PC-9 (cell line): Measurements from ENCODE around the gene MRPS27. TPM values are rescaled to one million over a fixed set of nuclear protein-coding genes. Genes with fewer than 3 reads are reported as not detected.

Source experiments
- BruUV-seq: library from RNA; stranded (reverse); fragments of 400-500 nt; replicated peaks from 2 replicates; lab custom pipeline; 2021; lab: Mats Ljungman, UMichigan
- CTCF ChIA-PET: fragments of 300-600 bp; sonication (Branson Sonifier 250); formaldehyde crosslinking; loops from one replicate; lab custom pipeline; 2022; ENCODE audit warnings: antibody characterized with exemption; lab: Charles Lee
- POLR2A ChIA-PET: fragments of 300-600 bp; sonication (Branson Sonifier 250); formaldehyde crosslinking; loops from one replicate; lab custom pipeline; 2022; ENCODE audit warnings: antibody characterized with exemption; ENCODE audit not compliant: unreplicated experiment; lab: Charles Lee
- DNase-seq, 2 experiments: peaks; one replicate each; pipeline versions ENCODE4 v3.0.0 to v3.0.0-alpha.2; 2015 to 2022; ENCODE audit warnings: mixed read lengths in 1 of 2
- H2AFZ ChIP-seq: fragments of 200-600 bp; sonication (generic); 2 replicates; pipeline ENCODE4 v1.8.1; 2017; ENCODE audit warnings: antibody characterized with exemption
- H3F3A ChIP-seq: fragments of 200-600 bp; sonication (generic); 2 replicates; pipeline ENCODE4 v1.8.1; 2017; ENCODE audit warnings: antibody characterized with exemption, mild to moderate bottlenecking, low read depth; ENCODE audit not compliant: insufficient read depth
- H3K27ac ChIP-seq: fragments of 200-600 bp; sonication (generic); 2 replicates; pipeline ENCODE4 v1.6.1; 2016; ENCODE audit warnings: mixed run types
- H3K27me3 ChIP-seq: fragments of 200-600 bp; sonication (generic); 2 replicates; pipeline ENCODE4 v1.6.1; 2016; ENCODE audit warnings: low read depth, mixed run types; ENCODE audit not compliant: insufficient read depth
- H3K36me3 ChIP-seq: fragments of 200-600 bp; sonication (generic); 2 replicates; pipeline ENCODE4 v1.6.1; 2016; ENCODE audit warnings: low read depth, mixed run types
- H3K4me1 ChIP-seq: fragments of 200-600 bp; sonication (generic); replicated peaks from 2 replicates; pipeline ENCODE4 v1.6.1; 2016; ENCODE audit warnings: mixed run types; ENCODE audit not compliant: insufficient read depth
- H3K4me2 ChIP-seq: fragments of 200-600 bp; sonication (generic); 2 replicates; pipeline ENCODE4 v1.6.1; 2017; ENCODE audit warnings: mixed run types
- H3K4me3 ChIP-seq: fragments of 200-600 bp; sonication (generic); 2 replicates; pipeline ENCODE4 v1.6.1; 2016; ENCODE audit warnings: mixed run types
- H3K79me2 ChIP-seq: fragments of 200-600 bp; sonication (generic); 2 replicates; pipeline ENCODE4 v1.6.1; 2017; ENCODE audit warnings: low read depth, mixed run types
- H3K9me2 ChIP-seq: fragments of 200-600 bp; sonication (generic); 2 replicates; pipeline ENCODE4 v1.8.1; 2017; ENCODE audit warnings: mild to moderate bottlenecking; ENCODE audit not compliant: insufficient read depth
- H3K9me3 ChIP-seq: fragments of 200-600 bp; sonication (generic); 2 replicates; pipeline ENCODE4 v1.8.1; 2016; ENCODE audit warnings: low read depth; ENCODE audit not compliant: insufficient read depth
- H4K20me1 ChIP-seq: fragments of 200-600 bp; sonication (generic); 2 replicates; pipeline ENCODE4 v1.8.1; 2017; ENCODE audit not compliant: insufficient read depth
- CTCF ChIP-seq: fragments of 200-600 bp; sonication (generic); conservative IDR thresholded peaks from 2 replicates; pipeline ENCODE4 v1.6.1; 2017; ENCODE audit warnings: mixed run types, antibody characterized with exemption, mild to moderate bottlenecking, moderate library complexity
- EZH2 ChIP-seq: fragments of 200-600 bp; sonication (generic); IDR thresholded peaks from 2 replicates; pipeline ENCODE4 v1.8.0; 2017; ENCODE audit warnings: antibody characterized with exemption, low read depth
- intact Hi-C: fragments of 100-400 bp; cut with micrococcal nuclease; formaldehyde crosslinking; loops from one replicate; pipeline ENCODE4 v1.10.0; 2022; ENCODE audit not compliant: unreplicated experiment
- total RNA-seq: library from RNA; stranded (reverse); gene quantifications from 2 replicates; pipeline ENCODE4 v1.2.3, GENCODE V29; 2021

Gene MRPS27
- total RNA-seq, 1 experiment from 2014 or later, result 71.0 TPM

GRCh38 chr5:72209147-72210115 lies 110.6 kb downstream of the MRPS27 start:
- H3K4me1 ChIP-seq, result peaks cover 37% of the 10 kb centered on the region
- H3F3A ChIP-seq, result peaks cover 34% of the 10 kb centered on the region; the same call in 1 of the 2 replicates
- no peaks in the 10 kb centered on the region for H4K20me1 ChIP-seq
- DNase-seq, result no peak
- H2AFZ ChIP-seq, result no peak overlapping the region
- peaks cover 10% of the 10 kb centered on the region; the same call in 1 of the 2 replicates for H3K36me3 ChIP-seq
- BruUV-seq, result no TSS peak
- intact Hi-C loops, result loop anchor here (2.0 to 5.0 kb wide), 2 partner anchors 38 to 59 kb away; no protein-coding TSS in a partner anchor
- ChIA-PET CTCF (interaction anchor here (0.7 kb wide), 2 partner anchors 23 to 30 kb away, joined by 3 to 4 read pairs; no protein-coding TSS in a partner anchor), POLR2A (no interaction called here)
- H3K27ac ChIP-seq, result peak overlapping the region; percentile 83
- H3K27me3 ChIP-seq, result no peaks in the 10 kb centered on the region
- no peak overlapping the region for H3K4me3 ChIP-seq
- no peaks in the 10 kb centered on the region for H3K9me3 ChIP-seq
- peak overlapping the region; percentile 59; the same call in 1 of the 2 replicates for H3K4me2 ChIP-seq
- H3K79me2 ChIP-seq, result no peaks in the 10 kb centered on the region
- no peaks in the 10 kb centered on the region for H3K9me2 ChIP-seq
- no peak for TF ChIP-seq EZH2
- TF ChIP-seq CTCF, result no peak

GRCh38 chr5:72208324-72208926 lies 111.6 kb downstream of the MRPS27 start:
- Histone ChIP-seq H3K9me3 (no peaks in the 10 kb centered on the region), H3K9me2 (no peaks in the 10 kb centered on the region), H4K20me1 (no peaks in the 10 kb centered on the region), H3F3A (peaks cover 31% of the 10 kb centered on the region; the same call in 1 of the 2 replicates), H3K4me2 (no peak overlapping the region), H3K36me3 (peaks cover 19% of the 10 kb centered on the region), H3K79me2 (no peaks in the 10 kb centered on the region), H3K27ac (no peak overlapping the region), H3K27me3 (no peaks in the 10 kb centered on the region), H2AFZ (no peak overlapping the region), H3K4me1 (peaks cover 33% of the 10 kb centered on the region), H3K4me3 (no peak overlapping the region)
- no peak for DNase-seq
- intact Hi-C loops, result no loop called here
- BruUV-seq, result no TSS peak
- CTCF ChIA-PET, result interaction anchor here (0.6 kb wide), 1 partner anchor 250 kb away, joined by 3 read pairs; no protein-coding TSS in a partner anchor
- TF ChIP-seq CTCF (no peak), EZH2 (no peak)
- POLR2A ChIA-PET, result no interaction called here

- CTCF ChIA-PET, result no interaction called here
- H3K36me3 ChIP-seq, result peaks cover 20% of the 10 kb centered on the region
- peaks cover 28% of the 10 kb centered on the region for H3K4me1 ChIP-seq
- H3K27me3 ChIP-seq, result no peaks in the 10 kb centered on the region
- peaks cover 27% of the 10 kb centered on the region; the same call in 1 of the 2 replicates for H3F3A ChIP-seq
- H4K20me1 ChIP-seq, result no peaks in the 10 kb centered on the region
- no peaks in the 10 kb centered on the region for H3K9me2 ChIP-seq
- intact Hi-C loops, result no loop called here
- no peak overlapping the region for H3K4me2 ChIP-seq
- no peak for DNase-seq
- no peak overlapping the region for H3K4me3 ChIP-seq
- no peaks in the 10 kb centered on the region for H3K79me2 ChIP-seq
- H3K9me3 ChIP-seq, result no peaks in the 10 kb centered on the region
- H2AFZ ChIP-seq, result no peak overlapping the region
- H3K27ac ChIP-seq, result no peak overlapping the region
- TF ChIP-seq CTCF (no peak), EZH2 (no peak)
- no TSS peak for BruUV-seq
- POLR2A ChIA-PET, result no interaction called here
These were observed 113.0 kb downstream of the MRPS27 start for GRCh38 chr5:72206994-72207393.
